Measurements from ENCODE around the gene FARS2. TPM values are rescaled to one million over a fixed set of nuclear protein-coding genes. Genes with fewer than 3 reads are reported as not detected.
A peak's percentile ranks its signal among the peaks of the same experiment; 100 is the strongest.

The FARS2 gene
- total and polyA plus RNA-seq, 2 donors (not counting 3 experiments of a cell fraction or from before 2014, with no cell fraction given) = 20.2 to 20.5 TPM

- Histone ChIP-seq H3K9me3 (replicated peaks; ENCODE audit: control insufficient read depth, insufficient read depth, low read length) (no peaks in the 10 kb centered on the region), H3K9ac (replicated peaks; ENCODE audit: extremely low read depth, insufficient read depth, low read length) (no peak overlapping the region), H3K4me1 (ENCODE audit: control insufficient read depth, extremely low read depth, insufficient read depth, low read length) (peaks cover 5% of the 10 kb centered on the region), H3K9me1 (replicated peaks; ENCODE audit: control insufficient read depth, extremely low read depth, insufficient read depth, low read length) (no peaks in the 10 kb centered on the region), H3K36me3 (ENCODE audit: control insufficient read depth in 2 of 2, extremely low read depth in 1 of 2, insufficient read depth in 2 of 2, low read length in 2 of 2) (no peaks in the 10 kb centered on the region), H3K79me2 (ENCODE audit: control insufficient read depth, insufficient read depth, low read length) (no peaks in the 10 kb centered on the region), H4K20me1 (replicated peaks; ENCODE audit: control insufficient read depth, extremely low read depth, insufficient read depth, low read length) (peaks cover 3% of the 10 kb centered on the region), H3K4me2 (ENCODE audit: insufficient read depth, low read length) (peak overlapping the region; percentile 42), H3K4me3 (replicated peaks in 1 of 3; ENCODE audit: insufficient read depth in 1 of 3, low read depth in 1 of 3, low read length in 3 of 3) (no peak overlapping the region), H3K27me3 (ENCODE audit: control insufficient read depth in 2 of 2, insufficient read depth in 2 of 2, low read length in 2 of 2) (no peaks in the 10 kb centered on the region), H3K27ac (ENCODE audit: insufficient read depth, low read depth, low read length) (no peak overlapping the region), H2AFZ (ENCODE audit: low read depth, low read length) (no peak overlapping the region)
- FAIRE-seq (no peak), DNase-seq (ENCODE audit: low read depth, low spot score) (peak; percentile 30)
- no peak for TF ChIP-seq EZH2 (IDR thresholded peaks at IDR 0.05; ENCODE audit: borderline replicate concordance, low read depth, low read length, severe bottlenecking)
- no peak for TF ChIP-seq JUN (IDR thresholded peaks at IDR 0.05; ENCODE audit: borderline replicate concordance, insufficient read depth, insufficient read length, low read depth)
- TF ChIP-seq POLR2AphosphoS5 (IDR thresholded peaks at IDR 0.05; ENCODE audit: insufficient read depth, low read depth, low read length) = no peak
- no peak for TF ChIP-seq MYC (IDR thresholded peaks at IDR 0.05; ENCODE audit: low read depth, low read length)
- no peak for TF ChIP-seq GATA2 (IDR thresholded peaks at IDR 0.05; ENCODE audit: insufficient read depth, insufficient read length, low read depth, low read length)
- TF ChIP-seq FOS (IDR thresholded peaks at IDR 0.05; ENCODE audit: borderline replicate concordance, insufficient read depth, low read length) = no peak
- no peak for TF ChIP-seq MAX (IDR thresholded peaks at IDR 0.05; ENCODE audit: insufficient read depth, insufficient read length)
- no peak for TF ChIP-seq POLR2A (IDR thresholded peaks at IDR 0.05; ENCODE audit: low read depth, low read length)
- TF ChIP-seq CTCF (IDR thresholded peaks at IDR 0.05; ENCODE audit: extremely low read depth in 1 of 2, insufficient read depth in 1 of 2, low read depth in 1 of 2, low read length in 2 of 2) = no peak
- intact Hi-C loops (cut with micrococcal nuclease) = no loop called here
- BruUV-seq (replicated peaks) = no TSS peak
- dilution Hi-C loops (cut with MboI; ENCODE audit: extremely low pct_ligation_motif_present, low sequenced_read_pairs) = no loop called here
- POLR2A ChIA-PET = no interaction called here
- CTCF ChIA-PET = interaction anchor here (1.0 kb wide), 1 partner anchor 32 kb away, joined by 3 read pairs; no protein-coding TSS in a partner anchor
Measured at GRCh38 chr6:5439749-5440148, 178.4 kb downstream of the FARS2 start.
